ENCODE measurements around the gene RNF8. TPM values are rescaled to one million over a fixed set of nuclear protein-coding genes. Genes with fewer than 3 reads are reported as not detected.

Gene RNF8
- polyA plus RNA-seq, 3 donors, result 4.2 to 4.9 (median 4.7) TPM

- Mint-ChIP-seq H3K9me3 (no peaks in the 10 kb centered on the region), H3K4me3 (no peak overlapping the region), H3K4me1 (peaks cover 22% of the 10 kb centered on the region), H3K27me3 (ENCODE audit: low read depth in 3 of 3) (no peaks in the 10 kb centered on the region), H3K36me3 (peaks cover 42 to 49% of the 10 kb centered on the region in 2 donors), H3K27ac (no peak overlapping the region)
- H3K9ac ChIP-seq (ENCODE audit: insufficient read depth, low read length, poor library complexity, severe bottlenecking), result no peak overlapping the region
- no peak for TF ChIP-seq CTCF (IDR thresholded peaks at IDR 0.05)
- H3K4me2 ChIP-seq (replicated peaks; ENCODE audit: extremely low read depth, low read length, poor library complexity, severe bottlenecking), result no peak overlapping the region
- no peaks in the 10 kb centered on the region for H3K27me3 ChIP-seq (ENCODE audit: control insufficient read depth in 2 of 2, insufficient read depth in 2 of 2, low read length in 2 of 2)
- H4K20me1 ChIP-seq (ENCODE audit: insufficient read depth, low read length), result no peaks in the 10 kb centered on the region
- H3K4me1 ChIP-seq (ENCODE audit: control insufficient read depth in 1 of 2, insufficient read depth in 2 of 2, low read length in 2 of 2), result peaks cover 14 to 18% of the 10 kb centered on the region in 2 donors
- 95% methylated on average over 5 of the region's 5 CpGs for WGBS (ENCODE audit: insufficient coverage)
- H3K36me3 ChIP-seq (replicated peaks in 1 of 2; ENCODE audit: control insufficient read depth in 1 of 2, insufficient read depth in 2 of 2, low read length in 2 of 2), result peaks cover 41 to 57% of the 10 kb centered on the region in 2 donors
- H3K4me3 ChIP-seq (replicated peaks in 1 of 3; ENCODE audit: low read depth in 2 of 3, low read length in 3 of 3), result no peak overlapping the region
- no peak overlapping the region for H2AFZ ChIP-seq (ENCODE audit: insufficient read depth, low read depth, low read length, poor library complexity, severe bottlenecking)
- no peak for DNase-seq
- no peaks in the 10 kb centered on the region for H3K9me3 ChIP-seq (replicated peaks in 1 of 2; ENCODE audit: control insufficient read depth in 1 of 2, insufficient read depth in 1 of 2, low read length in 2 of 2)
- H3K27ac ChIP-seq (ENCODE audit: low read depth in 1 of 2, low read length in 2 of 2), result no peak overlapping the region
- intact Hi-C loops (cut with micrococcal nuclease), result no loop called here
- peaks cover 24% of the 10 kb centered on the region for H3K79me2 ChIP-seq (ENCODE audit: insufficient read depth, low read length)
Measured at GRCh38 chr6:37435816-37436215, 82.0 kb downstream of the RNF8 start.

- Mint-ChIP-seq H3K4me1 (peaks cover 21% of the 10 kb centered on the region), H3K4me3 (no peak overlapping the region), H3K36me3 (peaks cover 47 to 59% of the 10 kb centered on the region in 2 donors), H3K27me3 (ENCODE audit: low read depth in 3 of 3) (peaks cover 0 to 1% (median 0%) of the 10 kb centered on the region in 3 donors), H3K9me3 (no peaks in the 10 kb centered on the region), H3K27ac (no peak overlapping the region)
- Histone ChIP-seq H3K4me2 (replicated peaks; ENCODE audit: extremely low read depth, low read length, poor library complexity, severe bottlenecking) (no peak overlapping the region), H3K4me1 (ENCODE audit: control insufficient read depth in 1 of 2, insufficient read depth in 2 of 2, low read length in 2 of 2) (peaks cover 8% of the 10 kb centered on the region in 2 donors), H3K79me2 (ENCODE audit: insufficient read depth, low read length) (peaks cover 23% of the 10 kb centered on the region), H3K27ac (ENCODE audit: low read depth in 1 of 2, low read length in 2 of 2) (no peak overlapping the region), H3K9me3 (replicated peaks in 1 of 2; ENCODE audit: control insufficient read depth in 1 of 2, insufficient read depth in 1 of 2, low read length in 2 of 2) (no peaks in the 10 kb centered on the region), H3K36me3 (replicated peaks in 1 of 2; ENCODE audit: control insufficient read depth in 1 of 2, insufficient read depth in 2 of 2, low read length in 2 of 2) (peaks cover 51 to 73% of the 10 kb centered on the region in 2 donors), H3K9ac (ENCODE audit: insufficient read depth, low read length, poor library complexity, severe bottlenecking) (no peak overlapping the region), H2AFZ (ENCODE audit: insufficient read depth, low read depth, low read length, poor library complexity, severe bottlenecking) (no peak overlapping the region), H3K4me3 (replicated peaks in 1 of 3; ENCODE audit: low read depth in 2 of 3, low read length in 3 of 3) (no peak overlapping the region), H4K20me1 (ENCODE audit: insufficient read depth, low read length) (no peaks in the 10 kb centered on the region), H3K27me3 (ENCODE audit: control insufficient read depth in 2 of 2, insufficient read depth in 2 of 2, low read length in 2 of 2) (no peaks in the 10 kb centered on the region)
- no peak for DNase-seq
- WGBS (ENCODE audit: insufficient coverage), result no CpG with 5 or more reads among the region's 1 CpG
- intact Hi-C loops (cut with micrococcal nuclease), result no loop called here
- no peak for TF ChIP-seq CTCF (IDR thresholded peaks at IDR 0.05)
Measured at GRCh38 chr6:37438930-37439329, 85.1 kb downstream of the RNF8 start.

All from CD14-positive monocyte (primary cell).